GM10248 (cell line): ENCODE measurements around the gene SLC17A9.
"Not testable (repeated sequence)": the region's sequence is repeated elsewhere in the genome, so short reads cannot be mapped to it uniquely, and the experiment has no call there.

Experiments
- CTCF ChIA-PET: fragments of 300-600 bp; sonication (Branson Sonifier 250); formaldehyde crosslinking; extraction: SDS; loops from one replicate; lab custom pipeline; 2021; ENCODE audit warnings: antibody characterized with exemption; lab: Yijun Ruan, JAX
- POLR2A ChIA-PET: fragments of 350-650 bp; sonication (Branson Sonifier 250); formaldehyde crosslinking; extraction: SDS; loops from one replicate; lab custom pipeline; 2020; ENCODE audit warnings: antibody characterized with exemption; lab: Yijun Ruan, JAX
- DNase-seq: peaks from one replicate; pipeline ENCODE4 v3.0.0; 2012; ENCODE audit errors: extremely low spot score
- TF ChIP-seq, protein P1 (sequence below): IDR thresholded peaks from 2 replicates; pipeline ENCODE4 v1.5.1; 2012; ENCODE audit warnings: mild to moderate bottlenecking, low read depth; ENCODE audit errors: extremely low read depth, missing control alignments, control extremely low read depth

SLC17A9 gene

GRCh38 chr20:62957136-62958117, 4.9 kb downstream of the SLC17A9 start:
- no peak for DNase-seq
- TF ChIP-seq, protein P1, sequence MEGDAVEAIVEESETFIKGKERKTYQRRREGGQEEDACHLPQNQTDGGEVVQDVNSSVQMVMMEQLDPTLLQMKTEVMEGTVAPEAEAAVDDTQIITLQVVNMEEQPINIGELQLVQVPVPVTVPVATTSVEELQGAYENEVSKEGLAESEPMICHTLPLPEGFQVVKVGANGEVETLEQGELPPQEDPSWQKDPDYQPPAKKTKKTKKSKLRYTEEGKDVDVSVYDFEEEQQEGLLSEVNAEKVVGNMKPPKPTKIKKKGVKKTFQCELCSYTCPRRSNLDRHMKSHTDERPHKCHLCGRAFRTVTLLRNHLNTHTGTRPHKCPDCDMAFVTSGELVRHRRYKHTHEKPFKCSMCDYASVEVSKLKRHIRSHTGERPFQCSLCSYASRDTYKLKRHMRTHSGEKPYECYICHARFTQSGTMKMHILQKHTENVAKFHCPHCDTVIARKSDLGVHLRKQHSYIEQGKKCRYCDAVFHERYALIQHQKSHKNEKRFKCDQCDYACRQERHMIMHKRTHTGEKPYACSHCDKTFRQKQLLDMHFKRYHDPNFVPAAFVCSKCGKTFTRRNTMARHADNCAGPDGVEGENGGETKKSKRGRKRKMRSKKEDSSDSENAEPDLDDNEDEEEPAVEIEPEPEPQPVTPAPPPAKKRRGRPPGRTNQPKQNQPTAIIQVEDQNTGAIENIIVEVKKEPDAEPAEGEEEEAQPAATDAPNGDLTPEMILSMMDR = no peak
- ChIA-PET POLR2A (no interaction called here), CTCF (interaction anchor here (1.1 to 1.9 kb wide), 4 partner anchors 13 to 57 kb away, joined by 3 to 7 read pairs (median 4); no protein-coding TSS in a partner anchor)

DNA sequence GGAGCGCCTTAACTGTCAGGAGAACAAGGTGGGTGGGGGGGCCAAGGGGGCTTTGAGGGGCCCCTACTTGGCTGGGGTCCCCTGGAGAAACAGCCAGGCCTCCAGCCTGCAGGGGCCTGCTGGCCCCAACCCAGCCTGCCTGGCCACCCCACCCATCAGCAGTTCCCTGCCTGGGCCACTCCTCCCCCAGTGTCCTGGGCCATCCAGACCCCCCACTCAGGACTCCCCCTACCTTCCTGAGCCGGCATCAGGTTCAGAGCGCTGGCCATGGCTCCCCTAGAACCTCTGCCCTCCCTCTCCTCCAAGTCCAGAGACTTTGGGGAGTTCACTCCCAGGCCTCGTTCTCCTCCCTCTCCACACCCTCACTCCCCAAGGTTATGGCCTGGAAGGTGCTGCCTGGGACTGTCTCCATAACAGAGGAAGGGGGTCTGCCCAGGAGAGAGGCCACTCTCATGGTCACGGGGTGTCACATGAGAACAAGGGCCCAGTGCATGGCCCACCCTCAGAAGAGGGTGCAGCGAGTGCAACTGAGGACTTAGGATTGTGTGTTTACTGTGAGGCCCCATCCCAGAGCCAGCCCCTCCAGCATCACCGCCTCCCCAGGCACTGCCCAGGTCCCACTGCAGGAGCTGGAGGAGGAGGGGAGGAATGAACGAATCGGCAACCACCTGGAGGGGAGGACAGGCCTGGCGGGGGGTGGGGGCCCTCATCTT, 6.0 kb downstream of the SLC17A9 start:
- ChIA-PET POLR2A (no interaction called here), CTCF (interaction anchor here (1.2 to 2.7 kb wide), 5 partner anchors 9 to 51 kb away, joined by 4 to 17 read pairs (median 6); no protein-coding TSS in a partner anchor)
- DNase-seq = no peak
- TF ChIP-seq, protein P1 = no peak

GRCh38 chr20:62959101-62959971, 6.8 kb downstream of the SLC17A9 start:
- ChIA-PET POLR2A (no interaction called here), CTCF (interaction anchor here (1.2 to 2.7 kb wide), 4 partner anchors 8 to 50 kb away, joined by 4 to 17 read pairs (median 6); no protein-coding TSS in a partner anchor)
- TF ChIP-seq, protein P1 = no peak
- no peak for DNase-seq

- CTCF ChIA-PET = interaction anchor here (1.2 to 2.7 kb wide), 4 partner anchors 8 to 49 kb away, joined by 4 to 17 read pairs (median 6); no protein-coding TSS in a partner anchor
- DNase-seq = no peak
- TF ChIP-seq, protein P1 = no peak
- POLR2A ChIA-PET = no interaction called here
Observed at GRCh38 chr20:62959998-62960436, 7.5 kb downstream of the SLC17A9 start.

- POLR2A ChIA-PET = not testable (repeated sequence)
Observed at GRCh38 chr20:62960446-62961309, 8.2 kb downstream of the SLC17A9 start.

More at GRCh38 chr20:62960446-62961309, 8.2 kb downstream of the SLC17A9 start:
- DNase-seq = not testable (repeated sequence)
- CTCF ChIA-PET = interaction anchor here (1.8 to 2.7 kb wide), 3 partner anchors 10 to 48 kb away, joined by 6 to 17 read pairs (median 7); no protein-coding TSS in a partner anchor
